ENCODE data around the gene GAREM1. TPM values are rescaled to one million over a fixed set of nuclear protein-coding genes. Genes with fewer than 3 reads are reported as not detected.

The GAREM1 gene
- total RNA-seq, 1 donor from 2014 or later = 5.2 TPM

Small RNA genes within 50 kb of the gene (small RNA-seq; reads per million reads assigned to genes)
- not detected for gene RF00019
